Stimulated activated CD4-positive, alpha-beta T cell treated with anti-CD3 and anti-CD28 coated beads, TNF-alpha, amount 100 ng/mL, for 24 hours (primary cell): ENCODE data around the gene TLE3.

ENCODE experiments used
- DNase-seq, 3 experiments: peaks; one replicate each; pipeline ENCODE4 v3.0.0-alpha.2; 2020; ENCODE audit warnings: low read depth in 3 of 3

The TLE3 gene

DNA sequence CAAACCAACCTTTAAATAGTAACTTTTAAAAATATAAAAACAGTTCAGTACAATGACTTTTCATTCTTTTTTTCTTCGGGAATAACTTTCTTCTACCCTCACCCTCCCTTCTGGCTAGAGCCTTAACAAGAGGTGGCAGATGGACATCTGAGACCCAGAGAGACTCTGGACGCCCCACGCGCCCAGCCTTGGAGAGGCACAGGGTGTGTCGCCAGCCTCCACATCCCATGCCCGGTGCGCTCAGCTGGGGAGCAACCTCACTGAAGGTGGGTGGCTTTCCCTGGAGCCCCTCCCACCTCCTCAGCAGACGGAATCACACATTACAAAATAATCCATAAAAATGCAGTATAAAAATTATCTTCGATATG is 49.5 kb downstream of the TLE3 start:
- no peak for DNase-seq

DNA sequence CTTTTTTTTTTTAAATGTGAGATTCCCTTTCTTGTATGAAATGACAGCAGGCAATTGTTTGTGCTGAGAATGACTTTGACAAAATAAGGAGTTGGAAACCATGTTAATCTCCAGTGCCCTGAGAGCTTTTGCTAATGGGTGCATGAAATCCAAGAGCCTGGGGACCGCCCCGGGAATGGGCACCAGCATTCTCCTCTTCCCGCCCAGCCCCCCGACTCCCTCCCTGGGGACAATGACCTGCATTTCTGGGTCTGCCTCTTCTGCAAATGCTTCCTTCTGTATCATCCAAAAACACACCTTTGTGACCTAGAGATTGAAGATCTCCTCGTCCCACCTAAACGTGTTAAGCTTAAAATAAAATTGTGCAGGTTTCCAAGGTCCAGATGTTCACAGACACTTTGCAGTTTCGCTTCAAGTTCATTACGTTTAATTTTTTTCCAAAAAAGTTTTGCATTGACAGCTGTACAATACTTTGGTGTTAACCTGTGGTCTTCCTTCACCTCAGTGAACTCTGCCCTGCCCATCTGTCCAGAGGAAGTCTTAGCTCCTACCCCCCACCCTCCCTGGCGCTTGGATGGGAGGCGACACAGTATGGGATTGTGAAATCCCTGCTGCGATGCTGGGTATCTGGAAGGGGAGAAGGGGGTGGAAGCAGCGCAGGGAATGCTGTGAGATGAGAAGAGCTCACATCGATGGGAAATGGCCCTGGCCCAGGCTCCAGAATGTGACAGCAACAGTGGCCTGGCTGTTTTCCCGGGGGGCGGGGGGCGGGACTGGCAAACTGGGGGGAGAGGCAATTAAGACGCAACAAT is 50.1 kb downstream of the TLE3 start:
- no peak for DNase-seq

- no peak for DNase-seq
Measured at GRCh38 chr15:70046679-70047369, 50.9 kb downstream of the TLE3 start.

GRCh38 chr15:70045045-70045444 is 52.7 kb downstream of the TLE3 start:
- no peak for DNase-seq

GRCh38 chr15:70044168-70044567 is 53.5 kb downstream of the TLE3 start:
- DNase-seq, result no peak

DNA sequence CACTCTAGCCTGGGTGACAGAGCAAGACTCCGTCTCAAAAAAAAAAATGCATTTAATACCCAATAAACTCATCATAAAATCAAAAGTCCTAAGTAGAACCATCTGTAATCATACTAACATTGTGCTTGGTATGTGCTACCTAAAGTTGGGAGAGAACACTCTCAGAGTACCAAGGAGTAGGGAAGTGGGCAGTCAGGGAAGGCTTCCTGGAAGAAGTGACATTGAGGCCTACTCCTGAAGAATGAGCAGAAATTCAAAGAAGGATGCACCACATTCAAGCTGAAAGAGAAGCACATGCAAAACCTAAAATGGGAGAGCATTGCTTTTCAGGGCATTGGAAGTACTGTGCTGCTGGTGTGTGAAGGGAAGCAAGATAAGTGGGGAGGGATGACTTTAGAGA is 54.1 kb downstream of the TLE3 start:
- no peak for DNase-seq

DNA sequence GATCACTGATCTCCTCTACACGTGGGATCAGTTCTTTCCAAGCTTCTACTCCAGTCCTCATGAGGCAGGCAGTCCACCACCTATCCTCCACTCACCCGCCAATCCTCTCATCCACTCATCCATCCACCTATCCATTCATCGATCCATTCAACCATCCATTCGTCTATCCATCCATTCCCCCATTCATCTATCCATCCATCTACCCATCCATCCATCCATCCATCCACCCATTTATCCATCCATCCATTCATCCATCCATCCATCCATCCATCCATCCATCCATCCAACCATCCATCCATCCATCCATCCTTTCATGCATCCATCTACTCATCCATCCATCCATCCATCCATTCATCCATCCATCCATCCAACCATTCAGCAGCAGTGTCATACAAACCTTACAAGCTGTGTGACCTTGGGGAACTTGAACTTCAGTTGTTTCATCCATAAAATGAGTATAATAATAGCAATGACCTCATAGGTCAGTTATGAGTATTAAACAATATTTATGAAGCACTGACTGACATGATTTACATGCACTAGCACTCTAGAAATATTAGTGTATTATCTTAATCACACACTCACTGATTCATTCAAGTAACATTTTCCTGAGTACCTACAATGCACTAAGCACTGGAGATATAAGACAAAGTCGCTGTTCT is 55.0 kb downstream of the TLE3 start:
- DNase-seq, result no peak

GRCh38 chr15:70039917-70040316 is 57.8 kb downstream of the TLE3 start:
- no peak for DNase-seq

DNA sequence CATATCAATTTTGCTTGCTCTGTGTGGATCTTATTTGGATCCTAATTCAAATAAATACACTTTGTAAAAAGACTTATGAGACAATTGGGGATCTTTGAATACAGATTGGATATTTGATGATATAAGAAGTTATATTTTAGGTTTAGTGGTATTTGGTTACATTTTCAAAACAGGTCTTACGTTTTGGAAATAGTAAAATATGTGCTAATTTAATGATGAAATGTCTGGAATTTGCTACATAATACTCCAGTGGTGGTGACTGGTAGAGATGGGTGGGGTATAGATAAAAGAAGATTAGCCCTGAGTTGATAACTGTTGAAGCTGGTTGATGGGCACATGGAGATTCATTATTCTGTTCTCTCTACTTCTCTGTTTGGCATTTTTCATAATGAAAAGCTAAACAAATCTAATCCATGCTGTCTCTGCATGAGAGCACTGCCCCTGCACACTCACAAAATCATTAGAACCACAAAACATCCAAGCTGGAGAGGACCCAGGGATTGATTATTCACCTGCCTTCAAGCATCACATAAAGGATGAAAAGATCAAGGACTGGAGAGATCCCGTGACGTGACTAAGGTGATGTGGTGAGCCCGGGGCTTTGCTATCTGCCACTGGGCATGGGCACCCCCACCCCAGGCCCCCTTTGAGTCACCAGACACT is 58.9 kb downstream of the TLE3 start:
- DNase-seq, result no peak

DNA sequence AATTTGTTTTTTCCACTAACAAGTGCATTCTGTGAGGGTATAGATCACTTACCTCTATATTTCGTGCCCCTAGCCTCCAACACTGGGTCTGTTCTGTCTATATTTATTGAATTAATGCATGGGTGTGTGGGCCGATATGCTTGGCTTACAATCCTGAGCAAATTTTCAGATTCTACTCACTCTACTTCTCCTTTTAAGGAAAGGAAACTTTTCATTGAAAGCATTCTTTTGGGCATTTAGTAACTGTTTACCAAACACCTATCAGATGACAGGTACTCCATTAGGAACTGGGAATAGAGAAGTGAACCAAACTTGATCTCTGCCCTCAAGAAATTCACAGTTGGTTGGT is 60.5 kb downstream of the TLE3 start:
- DNase-seq, result no peak

DNA sequence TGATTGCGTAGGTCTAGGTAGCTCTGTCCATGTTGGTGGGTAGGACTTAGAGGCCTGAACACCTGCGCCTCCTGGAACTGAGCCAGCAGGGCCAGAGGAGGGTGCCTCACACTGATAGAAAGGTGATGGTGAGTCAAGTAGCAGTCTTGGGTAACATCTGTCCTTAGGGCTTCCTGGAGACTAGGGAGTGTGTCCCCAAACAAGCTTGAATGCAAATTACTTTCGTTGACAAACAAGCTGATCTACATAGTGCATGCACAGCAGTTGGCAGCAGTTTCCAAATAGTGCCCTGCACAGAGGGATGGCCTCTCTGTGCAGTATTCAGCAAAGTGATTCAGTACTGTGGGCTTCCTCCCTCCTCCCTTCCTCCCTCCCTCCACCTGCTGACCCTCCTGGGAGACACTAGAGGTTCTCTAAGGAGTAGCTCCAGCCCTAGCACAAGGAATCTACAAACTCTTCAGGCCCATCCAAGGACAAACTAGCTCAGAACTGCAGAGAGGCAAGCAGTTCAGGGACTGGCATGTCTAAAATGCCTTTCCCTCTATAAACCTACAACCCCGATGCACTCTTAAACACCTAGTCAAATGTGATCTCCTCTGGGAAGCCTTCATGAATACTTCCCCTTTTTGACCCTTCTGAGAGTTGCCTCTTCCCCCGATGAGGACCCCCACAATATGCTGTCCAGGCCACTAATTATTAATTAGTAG is 61.0 kb downstream of the TLE3 start:
- DNase-seq, result no peak

DNA sequence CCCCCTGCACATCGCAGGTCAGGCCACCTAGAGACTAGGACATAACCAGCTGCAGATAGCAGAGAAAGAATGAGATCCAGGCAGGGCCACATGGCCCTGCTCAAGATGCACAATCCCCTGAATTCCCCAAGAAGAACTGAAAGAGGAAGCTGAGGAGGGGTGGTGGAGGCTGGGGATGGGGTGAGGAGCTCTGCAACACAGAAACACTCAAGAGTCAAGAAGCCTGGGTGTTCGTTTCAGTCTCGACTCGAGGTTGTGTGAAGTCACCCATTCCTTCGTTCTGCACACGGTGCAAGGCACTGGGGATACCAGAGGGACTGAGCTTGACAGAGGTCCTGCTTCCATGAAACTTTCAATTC is 62.0 kb downstream of the TLE3 start:
- no peak for DNase-seq

DNA sequence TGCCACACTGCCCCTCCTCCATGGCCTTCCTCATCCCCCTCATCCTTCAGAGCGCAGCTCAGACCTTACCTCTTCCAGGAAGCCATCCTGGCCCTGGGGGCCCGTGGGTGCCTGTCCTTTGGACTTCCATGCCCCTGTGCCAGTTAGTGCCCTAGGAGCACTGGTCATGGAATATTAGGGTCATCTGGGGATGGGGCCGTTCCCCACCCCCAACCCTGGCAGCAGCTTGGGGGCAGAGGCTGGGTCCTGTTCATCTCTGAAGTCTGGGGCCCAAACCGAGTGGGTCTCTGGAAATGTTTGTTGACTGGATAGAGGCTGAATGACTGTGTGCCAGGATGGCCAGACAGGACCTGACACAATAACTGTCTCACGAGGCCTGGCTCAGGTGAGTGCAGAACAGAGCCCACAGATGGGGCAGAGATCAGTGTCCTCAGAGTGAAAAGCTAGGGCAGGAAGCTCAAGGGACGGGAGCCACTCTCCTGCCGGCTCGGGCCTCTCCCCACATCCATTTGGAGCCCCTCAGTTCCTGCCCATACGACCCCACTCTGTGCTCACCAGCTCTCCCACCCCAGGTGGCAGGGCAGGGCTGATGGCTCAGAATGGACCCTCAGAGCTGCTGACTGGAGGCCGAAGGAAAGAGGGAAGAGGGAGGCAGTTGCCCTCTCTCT is 62.5 kb downstream of the TLE3 start:
- no peak for DNase-seq

DNA sequence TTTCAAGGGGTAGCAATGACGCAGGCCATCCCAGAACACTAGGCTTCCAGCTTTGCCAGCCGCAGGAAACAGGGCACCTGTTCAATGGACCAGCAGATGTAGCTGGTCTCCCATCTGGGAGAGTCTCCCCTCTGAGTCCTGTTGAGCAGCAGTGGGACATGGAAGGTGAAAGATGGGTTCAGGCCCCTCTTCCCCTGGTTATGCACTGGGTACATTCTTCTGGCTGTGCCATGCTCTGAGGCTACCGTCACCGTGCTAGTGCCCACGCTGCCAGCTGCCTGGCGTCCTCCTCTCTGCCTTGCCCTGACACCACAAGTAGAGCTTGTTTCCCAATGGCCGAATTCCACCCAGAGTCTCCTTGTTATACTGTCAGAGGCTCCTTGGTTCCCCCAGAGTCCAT is 63.1 kb downstream of the TLE3 start:
- DNase-seq, result no peak

DNA sequence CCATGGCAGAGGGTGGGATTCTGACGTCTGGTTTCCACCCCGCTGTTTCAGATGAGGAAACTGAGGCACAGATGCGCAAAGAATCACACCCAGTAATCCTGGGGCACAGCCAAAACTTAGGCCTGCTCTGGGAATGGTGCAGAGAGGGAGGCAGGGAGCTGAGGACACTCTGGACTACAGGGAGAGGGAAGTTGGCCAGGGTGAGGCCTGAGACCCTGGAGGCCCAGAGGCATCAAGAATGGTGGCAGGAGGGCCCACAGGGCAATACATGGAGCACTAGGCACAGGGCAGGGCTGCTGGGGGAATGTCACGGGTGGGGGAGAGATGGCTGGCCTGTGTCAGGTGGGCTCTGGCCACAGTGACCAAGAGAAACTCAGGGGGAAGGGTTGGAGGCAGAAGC is 63.6 kb downstream of the TLE3 start:
- DNase-seq, result no peak

GRCh38 chr15:70033529-70034140 is 64.1 kb downstream of the TLE3 start:
- no peak for DNase-seq

GRCh38 chr15:70033109-70033508 is 64.6 kb downstream of the TLE3 start:
- no peak for DNase-seq

- no peak for DNase-seq
Measured at GRCh38 chr15:70032509-70032908, 65.2 kb downstream of the TLE3 start.

DNA sequence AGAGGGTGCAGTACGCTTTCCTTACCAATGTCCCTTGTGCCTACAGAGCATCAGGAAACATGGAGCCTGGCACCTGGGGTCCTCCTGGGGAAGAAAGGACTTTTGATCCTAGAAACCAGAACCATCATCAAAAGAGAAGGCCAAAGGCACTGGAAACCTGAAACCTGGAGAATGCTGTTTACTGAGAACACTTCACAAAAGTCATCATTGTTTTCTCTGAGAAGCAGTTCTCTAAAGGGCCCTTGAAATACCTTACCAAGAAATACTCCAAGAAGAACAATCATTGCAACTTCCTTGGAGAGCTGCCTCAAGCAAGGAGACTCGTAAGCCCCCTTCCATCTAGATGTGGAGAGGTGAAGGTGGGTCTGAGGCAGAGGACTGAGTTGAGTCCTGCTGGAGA is 66.0 kb downstream of the TLE3 start:
- DNase-seq, result no peak

- no peak for DNase-seq
Measured at GRCh38 chr15:70031261-70031660, 66.5 kb downstream of the TLE3 start.

DNA sequence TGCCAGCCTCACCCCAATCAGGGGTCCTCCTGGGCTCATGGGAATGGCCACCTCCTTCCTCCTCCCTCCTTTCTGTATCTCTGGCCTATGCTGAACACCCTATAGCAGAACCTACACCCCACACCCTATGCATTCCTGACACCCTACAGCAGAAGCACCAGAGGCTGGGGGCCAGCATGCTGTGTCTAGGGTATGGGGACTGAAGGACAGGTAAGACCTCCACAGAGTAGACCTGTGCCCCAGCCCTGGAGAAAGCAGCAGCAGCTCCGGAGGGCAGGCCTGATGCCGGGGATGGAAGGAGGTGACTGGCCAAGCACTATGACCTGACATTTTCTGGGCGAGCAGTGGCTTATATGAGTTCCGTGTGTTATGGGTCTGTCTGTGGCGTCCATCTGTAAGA is 66.9 kb downstream of the TLE3 start:
- DNase-seq, result no peak
